Heart right ventricle (tissue), 16 donors: ENCODE measurements around the gene NF2. TPM values are rescaled to one million over a fixed set of nuclear protein-coding genes. Genes with fewer than 3 reads are reported as not detected.

Experiments
- ATAC-seq, 8 donors: fragments of 200-7000 bp; cut with Tn5 transposase; one replicate each; pipeline ENCODE4 v1.9.1; 2020; ENCODE audit warnings: mild to moderate bottlenecking in 8 of 8, moderate library complexity in 8 of 8, moderate number of reproducible peaks in 1 of 8
- DNase-seq, 2 donors: peaks; one replicate each; pipeline ENCODE4 v3.0.0-alpha.2; 2020
- H3K27ac ChIP-seq, 10 donors: fragments of 200-600 bp; sonication (generic) in 2 of 10; one replicate each; pipeline versions ENCODE4 v1.5.0 to v1.8.0; 2020 to 2022; ENCODE audit warnings: mild to moderate bottlenecking in 3 of 10
- H3K27me3 ChIP-seq, 7 donors: fragments of 200-600 bp; one replicate each; pipeline ENCODE4 v1.8.0; 2021 to 2022; ENCODE audit warnings: mild to moderate bottlenecking in 2 of 7
- H3K36me3 ChIP-seq, 9 donors: fragments of 200-600 bp; sonication (generic) in 1 of 9; one replicate each; pipeline versions ENCODE4 v1.5.0 to v1.8.0; 2020 to 2022; ENCODE audit warnings: mild to moderate bottlenecking in 2 of 9
- H3K4me1 ChIP-seq, 9 donors: fragments of 200-600 bp; sonication (generic) in 1 of 9; one replicate each; pipeline versions ENCODE4 v1.5.0 to v1.8.0; 2020 to 2022; ENCODE audit warnings: mild to moderate bottlenecking in 4 of 9
- H3K4me3 ChIP-seq, 10 donors: fragments of 200-600 bp; sonication (generic) in 2 of 10; one replicate each; pipeline versions ENCODE4 v1.5.0 to v1.8.0; 2020 to 2022; ENCODE audit warnings: mild to moderate bottlenecking in 7 of 10, moderate library complexity in 2 of 10
- H3K9me3 ChIP-seq, 11 donors: fragments of 200-600 bp in 10 of 11; sonication (generic) in 2 of 11; one replicate each; pipeline versions ENCODE4 v1.5.0 to v1.8.0; 2013 to 2022; ENCODE audit warnings: mild to moderate bottlenecking in 2 of 11, control low read depth in 1 of 11, moderate library complexity in 1 of 11
- CTCF ChIP-seq, 9 donors: fragments of 200-600 bp; sonication (generic) in 2 of 9; IDR thresholded peaks; one replicate each; pipeline versions ENCODE4 v1.5.0 to v1.8.0; 2021 to 2022; ENCODE audit warnings: antibody characterized with exemption in 9 of 9, mild to moderate bottlenecking in 5 of 9, moderate library complexity in 1 of 9
- WGBS, 2 donors: extraction: QIAGEN DNeasy Blood & Tissue Kit; methylation state at CpG; one replicate each; pipeline ENCODE4 v1.1.7; 2013; ENCODE audit warnings: inconsistent platforms in 1 of 2; 5-methylcytosine and 5-hydroxymethylcytosine counted together
- intact Hi-C, 10 donors: fragments of 100-400 bp; cut with DNase I; formaldehyde crosslinking; loops; one replicate each; pipeline versions ENCODE4 v1.11.1 to v1.14.2; 2022
- polyA plus RNA-seq, 2 donors: library from polyadenylated mRNA; stranded (reverse); fragments of 200-250 nt; gene quantifications; one replicate each; pipeline ENCODE4 v1.2.3, GENCODE V29; 2013
- total RNA-seq, 10 donors: library from RNA; stranded (reverse); fragmentation: NEBNext Ultra II Directional in 3 of 10; extraction: Animal tissue kit (Norgen Biotek cat#: 25700) in 3 of 10; gene quantifications; one replicate each; pipeline versions ENCODE4 v1.2.1 to v1.2.4, GENCODE V29; 2021 to 2023
- donor health status: Arrhythmogenic right ventricular cardiomyopathy.
- donor health status: ischemic (EF 13 %, LVEDD 7.1; RV severe dilation, severe dysfunction).
- donor health status: healthy with polysubstance abuse.
- donor health status: DM: no; HTN: yes; CAD: no.
- donor health status: DM: no; HTN: no; CAD: no.
- donor health status: ischemic (EF 25% LVEDD 6.9; RV normal size, moderate dysfunction).
- donor health status: ischemic (EF 25% LVEDD 5.7; RV mildly dilated, moderate dysfunction).
- donor health status: healthy.
- donor health status: DM: yes; HTN: yes; CAD: no.
- donor health status: Ischemic cardiomyopathy.
- donor health status: ischemic (EF 35%, LVEDD 5.7; RV mildly dilated, moderate dysfunction).
- donor health status: nonischemic (EF 11% LVEDD 7.7; RV severe dilation, severe dysfunction).
- donor health status: DM: yes; HTN: yes; CAD: no.
- donor health status: PGD.
- donor health status: ischemic (EF 29% LVEDD 5.4; RV normal size, mild dysfunction).
- donor health status: nonischemic (EF 23%, LVEDD 6.1; RV moderate dilation, normal function).

The NF2 gene
- total and polyA plus RNA-seq, 12 donors: 9.7 to 59.4 (median 43.8) TPM

- ATAC-seq (no peak), DNase-seq (no peak)
These were observed 56.6 kb downstream of the NF2 start for GRCh38 chr22:29660021-29660420.

GRCh38 chr22:29661336-29661735 is 57.9 kb downstream of the NF2 start:
- no peak for TF ChIP-seq CTCF (IDR thresholded peaks at IDR 0.05)

More at GRCh38 chr22:29660021-29660420, 56.6 kb downstream of the NF2 start:
- H3K9me3 ChIP-seq: no peaks in the 10 kb centered on the region
- no peak overlapping the region for H3K4me3 ChIP-seq
- 94% methylated on average over 11 of the region's 11 CpGs for WGBS, 2 donors
- no peaks in the 10 kb centered on the region for H3K27me3 ChIP-seq
- H3K36me3 ChIP-seq: peaks cover 0 to 98% (median 20%) of the 10 kb centered on the region in 9 donors
- intact Hi-C loops: no loop called here
- peaks cover 0 to 20% (median 0%) of the 10 kb centered on the region in 9 donors for H3K4me1 ChIP-seq
- no peak for TF ChIP-seq CTCF (IDR thresholded peaks at IDR 0.05)
- no peak overlapping the region for H3K27ac ChIP-seq

GRCh38 chr22:29663180-29663821 is 59.9 kb downstream of the NF2 start:
- no peaks in the 10 kb centered on the region for H3K9me3 ChIP-seq
- DNase-seq (no peak), ATAC-seq (no peak)
- 93 to 95% methylated on average over 8 of the region's 8 CpGs for WGBS, 2 donors
- H3K36me3 ChIP-seq: peaks cover 0 to 98% (median 25%) of the 10 kb centered on the region in 9 donors
- TF ChIP-seq CTCF (IDR thresholded peaks at IDR 0.05): no peak
- peaks cover 0 to 10% (median 0%) of the 10 kb centered on the region in 9 donors for H3K4me1 ChIP-seq
- intact Hi-C loops: no loop called here
- H3K4me3 ChIP-seq: no peak overlapping the region
- no peaks in the 10 kb centered on the region for H3K27me3 ChIP-seq
- H3K27ac ChIP-seq: no peak overlapping the region

More at GRCh38 chr22:29661336-29661735, 57.9 kb downstream of the NF2 start:
- no peaks in the 10 kb centered on the region for H3K9me3 ChIP-seq
- no peaks in the 10 kb centered on the region for H3K27me3 ChIP-seq
- peaks cover 0 to 20% (median 0%) of the 10 kb centered on the region in 9 donors for H3K4me1 ChIP-seq
- DNase-seq (no peak), ATAC-seq (no peak)
- intact Hi-C loops: no loop called here
- H3K36me3 ChIP-seq: peaks cover 0 to 98% (median 20%) of the 10 kb centered on the region in 9 donors
- H3K27ac ChIP-seq: no peak overlapping the region
- 69 to 74% methylated on average over 2 of the region's 2 CpGs for WGBS, 2 donors
- no peak overlapping the region for H3K4me3 ChIP-seq

GRCh38 chr22:29665486-29665885 is 62.1 kb downstream of the NF2 start:
- no peak for TF ChIP-seq CTCF (IDR thresholded peaks at IDR 0.05)
- H3K36me3 ChIP-seq: peaks cover 0 to 99% (median 30%) of the 10 kb centered on the region in 9 donors
- WGBS, 2 donors: 94 to 95% methylated on average over 8 of the region's 8 CpGs

More at GRCh38 chr22:29665486-29665885, 62.1 kb downstream of the NF2 start:
- no peak overlapping the region for H3K27ac ChIP-seq
- intact Hi-C loops: no loop called here
- no peaks in the 10 kb centered on the region for H3K27me3 ChIP-seq
- no peak for ATAC-seq
- no peaks in the 10 kb centered on the region for H3K4me1 ChIP-seq
- no peak overlapping the region for H3K4me3 ChIP-seq
- no peaks in the 10 kb centered on the region for H3K9me3 ChIP-seq
- DNase-seq: no peak
